NK-92 treated with Interleukin-12 subunit alpha and Interleukin-12 subunit beta, amount 100 ng/mL, for 24 hours (cell line): ENCODE results near the gene GADD45GIP1.
A peak's percentile ranks its signal among the peaks of the same experiment; 100 is the strongest.
"Not testable (repeated sequence)": the region's sequence is repeated elsewhere in the genome, so short reads cannot be mapped to it uniquely, and the experiment has no call there.

ENCODE experiments used
- DNase-seq: peaks from one replicate; lab custom pipeline; 2025; lab: John Stamatoyannopoulos, UW

GADD45GIP1 gene

GRCh38 chr19:12957389-12957952, 448 bp upstream of the GADD45GIP1 start:
- not testable (repeated sequence) for DNase-seq

- DNase-seq, result no peak
These were observed 1.0 kb downstream of the GADD45GIP1 start for GRCh38 chr19:12955996-12956395.

DNA sequence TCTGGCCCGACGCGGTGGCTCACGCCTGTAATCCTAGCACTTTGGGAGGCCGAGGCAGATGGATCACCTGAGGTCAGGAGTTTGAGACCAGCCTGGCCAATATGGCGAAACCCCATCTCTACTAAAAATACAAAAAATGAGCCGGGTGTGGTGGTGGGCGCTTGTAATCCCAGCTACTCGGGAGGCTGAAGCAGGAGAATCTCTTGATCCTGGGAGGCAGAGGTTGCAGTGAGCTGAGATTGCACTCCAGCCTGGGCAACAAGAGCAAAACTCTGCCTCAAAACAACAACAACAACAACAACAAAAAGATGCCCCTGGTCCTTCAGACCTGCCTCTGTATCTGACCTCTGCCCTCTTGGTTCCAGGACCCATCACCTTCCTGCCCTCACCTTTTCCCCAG, 1.4 kb downstream of the GADD45GIP1 start:
- DNase-seq, result not testable (repeated sequence)

DNA sequence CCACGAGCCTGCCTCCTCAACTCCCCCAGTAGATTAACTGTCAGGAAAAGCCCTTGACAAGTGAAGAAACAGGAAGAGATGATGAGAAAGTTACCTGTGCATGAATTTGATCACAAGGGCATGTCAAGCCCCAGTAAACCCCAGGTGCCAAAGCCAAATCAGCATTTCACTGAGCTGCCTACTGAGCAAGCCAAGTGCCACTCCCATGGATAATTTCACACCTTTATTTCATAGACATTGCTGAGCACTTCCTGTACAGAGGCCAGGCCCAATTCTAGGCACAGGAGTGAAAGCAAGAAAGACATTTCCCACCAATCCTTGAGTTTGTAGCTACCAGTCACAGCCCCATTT, 2.4 kb downstream of the GADD45GIP1 start:
- no peak for DNase-seq

DNA sequence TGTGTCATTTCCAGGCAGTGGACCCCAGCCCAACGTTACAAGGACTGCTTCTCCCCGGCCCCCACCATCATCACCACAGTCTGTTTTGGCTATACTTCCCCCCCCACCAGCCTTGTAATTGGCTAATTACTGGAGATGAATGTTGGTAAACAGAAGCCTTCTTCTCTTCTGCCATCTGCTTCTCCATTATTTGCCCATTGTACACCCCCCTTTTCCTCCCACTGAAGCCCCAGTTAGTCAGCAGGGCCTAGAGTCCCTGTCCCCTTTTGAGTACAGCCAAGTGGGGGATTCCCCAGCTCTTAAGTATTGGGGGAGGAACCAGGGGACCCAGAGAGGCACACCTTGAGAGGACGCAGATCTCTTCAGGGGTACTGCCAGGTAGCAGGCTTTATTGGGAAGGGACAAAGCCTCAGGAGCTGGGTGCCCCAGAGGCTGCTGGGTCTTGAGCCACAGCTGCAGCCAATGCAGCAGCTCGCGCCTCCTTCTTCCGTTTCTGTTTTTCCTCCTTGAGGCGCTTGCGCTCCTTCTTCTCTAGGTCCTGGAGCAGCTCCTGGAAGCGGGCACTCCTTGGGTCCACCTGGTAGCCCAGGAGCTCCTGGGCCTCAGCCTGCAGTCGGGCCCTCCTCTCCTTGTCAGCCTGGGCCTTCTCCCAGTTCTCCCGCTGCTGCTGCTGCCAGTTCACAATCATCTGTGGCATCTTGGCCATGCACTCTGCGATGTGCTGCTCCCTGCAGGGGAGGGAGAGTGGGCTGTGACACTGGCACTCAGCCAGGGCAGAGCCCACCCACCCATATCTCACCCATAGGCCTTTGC, 3.0 kb downstream of the GADD45GIP1 start:
- no peak for DNase-seq

- DNase-seq, result no peak
These were observed 3.8 kb downstream of the GADD45GIP1 start for GRCh38 chr19:12953138-12953798.

DNA sequence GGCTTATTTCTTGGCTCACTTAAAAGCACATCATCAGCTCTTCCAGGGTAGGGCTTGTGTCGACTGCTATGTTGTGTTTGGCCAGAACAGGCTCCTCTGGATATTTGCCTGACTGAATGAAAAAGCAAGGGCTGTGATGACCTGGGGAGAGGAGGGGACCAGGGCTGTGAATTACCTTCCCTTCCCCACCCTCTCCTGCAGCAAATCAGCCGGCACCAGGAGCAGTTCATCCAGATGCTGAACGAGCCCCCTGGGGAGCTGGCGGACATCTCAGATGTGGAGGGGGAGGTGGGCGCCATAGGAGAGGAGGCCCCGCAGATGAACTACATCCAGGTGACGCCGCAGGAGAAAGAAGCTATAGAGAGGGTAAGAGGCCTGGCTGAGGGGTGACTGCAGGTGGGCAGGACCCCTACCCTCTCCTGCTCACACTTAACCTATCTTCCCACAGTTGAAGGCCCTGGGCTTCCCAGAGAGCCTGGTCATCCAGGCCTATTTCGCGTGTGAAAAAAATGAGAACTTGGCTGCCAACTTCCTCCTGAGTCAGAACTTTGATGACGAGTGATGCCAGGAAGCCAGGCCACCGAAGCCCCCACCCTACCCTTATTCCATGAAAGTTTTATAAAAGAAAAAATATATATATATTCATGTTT, 4.4 kb downstream of the GADD45GIP1 start:
- no peak for DNase-seq

DNA sequence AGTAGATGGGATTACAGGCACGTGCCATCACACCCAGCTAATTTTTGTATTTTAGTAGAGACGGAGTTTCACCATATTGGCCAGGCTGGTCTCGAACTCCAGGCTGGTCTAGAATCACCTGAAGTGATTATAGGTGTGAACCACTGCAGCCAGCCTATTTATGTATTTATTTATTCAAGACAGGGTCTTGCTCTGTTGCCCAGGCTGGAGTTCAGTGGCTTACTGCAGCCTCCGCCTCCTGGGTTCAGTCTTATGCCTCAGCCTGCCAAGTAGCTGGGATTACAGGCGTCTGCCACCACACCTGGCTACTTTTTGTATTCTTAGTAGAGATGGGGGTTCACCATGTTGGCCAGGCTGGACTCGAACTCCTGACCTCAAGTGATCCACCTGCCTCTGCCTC, 5.0 kb downstream of the GADD45GIP1 start:
- not testable (repeated sequence) for DNase-seq

- DNase-seq, result no peak
These were observed 7.4 kb downstream of the GADD45GIP1 start for GRCh38 chr19:12949363-12950283.

- no peak for DNase-seq
These were observed 8.2 kb downstream of the GADD45GIP1 start for GRCh38 chr19:12948612-12949362.

- DNase-seq, result no peak
These were observed 9.1 kb downstream of the GADD45GIP1 start for GRCh38 chr19:12947702-12948611.

DNA sequence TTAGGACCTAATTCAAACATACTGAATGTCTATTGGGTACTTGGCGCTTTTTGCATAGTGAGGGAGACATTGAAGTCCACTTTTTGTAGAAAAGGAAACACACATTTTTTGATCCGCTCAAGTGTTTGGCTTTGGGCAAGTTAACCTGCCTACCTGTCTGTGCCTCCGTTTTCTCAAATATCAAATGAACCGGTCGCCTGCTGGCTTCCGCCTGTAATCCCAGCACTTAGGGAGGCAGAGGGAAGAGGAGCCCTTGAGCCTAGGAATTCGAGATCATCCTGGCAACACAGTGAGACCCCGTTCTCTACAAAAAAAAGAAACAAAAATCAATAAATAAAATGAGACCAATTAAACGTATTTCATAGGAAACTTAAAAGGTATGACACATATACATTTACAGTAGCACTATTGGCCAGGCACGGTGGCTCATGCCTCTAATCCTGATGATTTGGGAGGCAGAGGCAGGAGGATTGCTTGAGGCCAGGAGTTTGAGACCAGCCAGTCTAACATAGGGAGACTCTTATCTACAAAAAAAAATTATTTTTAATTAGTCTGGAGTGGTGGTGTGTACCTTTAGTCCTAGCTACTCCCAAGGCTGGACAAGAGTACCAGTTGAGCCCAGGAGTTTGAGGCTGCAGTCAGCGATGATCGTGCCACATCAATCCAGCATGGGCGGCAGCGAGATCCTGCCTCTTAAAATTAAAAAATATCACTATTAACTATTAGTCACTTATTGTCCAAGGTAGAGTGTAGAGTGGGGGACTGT, 10.1 kb downstream of the GADD45GIP1 start:
- DNase-seq, result no peak

- DNase-seq, result peak; percentile 72
These were observed 10.8 kb downstream of the GADD45GIP1 start for GRCh38 chr19:12946092-12946721.

DNA sequence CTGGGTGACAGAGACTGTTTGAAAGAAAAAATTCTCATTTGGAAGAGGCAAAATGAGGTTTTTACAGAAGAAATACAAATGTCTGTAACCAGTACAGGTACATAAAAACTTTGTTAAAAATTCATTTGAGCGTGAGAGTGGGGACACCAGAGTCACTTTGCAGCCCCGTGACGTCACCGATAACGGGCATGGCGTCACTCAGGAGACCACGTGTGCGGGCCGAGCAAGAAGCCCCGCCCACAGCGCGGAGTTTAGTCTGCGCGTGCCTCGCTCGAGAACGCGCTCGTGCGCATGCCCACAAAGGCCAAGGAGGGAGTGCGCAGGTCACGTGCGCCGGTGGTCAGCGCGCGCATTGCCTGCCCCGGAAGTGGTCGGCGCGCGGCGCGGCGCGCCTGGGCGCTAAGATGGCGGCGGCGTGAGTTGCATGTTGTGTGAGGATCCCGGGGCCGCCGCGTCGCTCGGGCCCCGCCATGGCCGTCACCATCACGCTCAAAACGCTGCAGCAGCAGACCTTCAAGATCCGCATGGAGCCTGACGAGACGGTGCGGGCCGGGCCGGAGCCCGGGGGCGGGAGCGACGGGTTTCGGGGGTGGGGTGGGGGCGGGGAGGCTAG, 11.4 kb downstream of the GADD45GIP1 start, which contains the start of gene RAD23A:
Gene RAD23A (plus strand): TSS at position 384 of the 613 bp plus-strand sequence. CDS start 87 bp downstream, at position 471.
- peak; percentile 97 for DNase-seq

DNA sequence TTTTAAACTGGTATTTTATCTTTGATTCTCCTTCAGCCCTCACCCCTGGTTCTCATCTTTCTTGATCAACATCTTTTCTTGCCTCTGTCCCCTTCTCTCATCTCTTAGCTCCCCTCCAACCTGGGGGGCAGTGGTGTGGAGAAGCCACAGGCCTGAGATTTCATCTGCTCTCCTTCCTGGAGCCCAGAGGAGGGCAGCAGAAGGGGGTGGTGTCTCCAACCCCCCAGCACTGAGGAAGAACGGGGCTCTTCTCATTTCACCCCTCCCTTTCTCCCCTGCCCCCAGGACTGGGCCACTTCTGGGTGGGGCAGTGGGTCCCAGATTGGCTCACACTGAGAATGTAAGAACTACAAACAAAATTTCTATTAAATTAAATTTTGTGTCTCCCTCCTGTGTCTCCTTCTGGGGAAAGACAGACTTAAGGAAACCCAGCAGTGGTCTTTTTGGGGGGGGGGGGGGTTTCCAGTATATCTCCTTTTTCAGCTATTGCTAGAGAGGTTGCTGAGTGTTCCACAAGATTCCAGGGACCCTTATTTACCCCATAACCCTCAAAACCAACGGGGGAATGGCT, 12.8 kb downstream of the GADD45GIP1 start:
- DNase-seq, result no peak

GRCh38 chr19:12943437-12944044, 13.5 kb downstream of the GADD45GIP1 start:
- DNase-seq, result no peak

DNA sequence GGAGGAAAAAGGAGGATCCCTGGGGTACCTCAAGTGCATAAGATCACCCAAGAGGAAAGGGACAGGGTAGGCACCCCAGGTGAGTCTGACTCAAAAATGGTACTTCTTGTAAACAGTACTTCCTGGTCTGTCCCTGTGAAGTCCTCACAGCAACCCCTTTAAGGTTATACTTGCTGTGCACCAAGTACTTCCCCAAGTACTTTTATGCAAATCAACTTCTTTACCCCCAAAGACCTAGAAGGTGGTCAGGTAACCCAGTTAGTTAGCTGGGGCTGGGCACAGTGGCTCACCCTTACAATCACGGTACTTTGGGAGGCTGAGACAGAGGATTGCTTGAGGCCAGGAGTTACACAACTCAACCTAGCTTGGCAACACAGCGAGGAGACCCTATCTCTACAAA, 16.1 kb downstream of the GADD45GIP1 start:
- DNase-seq, result no peak
